Right cardiac atrium (tissue), 5 donors: ENCODE data around the gene MAP2K4. TPM values are rescaled to one million over a fixed set of nuclear protein-coding genes. Genes with fewer than 3 reads are reported as not detected.

ENCODE experiments used
- ATAC-seq, 2 donors: fragments of 200-7000 bp; cut with Tn5 transposase; one replicate each; pipeline versions ENCODE4 v1.8.0 to v1.9.1; 2020; ENCODE audit warnings: moderate library complexity in 2 of 2, mild to moderate bottlenecking in 1 of 2
- DNase-seq, 3 donors: peaks; one replicate each; pipeline ENCODE4 v3.0.0-alpha.2; 2020
- H3K27ac ChIP-seq: one replicate; pipeline ENCODE4 v1.5.1; 2013; ENCODE audit warnings: mild to moderate bottlenecking, low read length, control low read depth, moderate library complexity
- H3K27me3 ChIP-seq: one replicate; pipeline ENCODE4 v1.6.1; 2013; ENCODE audit not compliant: control insufficient read depth, insufficient read depth
- H3K4me1 ChIP-seq: one replicate; pipeline ENCODE4 v1.6.1; 2013; ENCODE audit warnings: low read length; ENCODE audit not compliant: control insufficient read depth, insufficient read depth
- H3K4me3 ChIP-seq: one replicate; pipeline ENCODE4 v1.5.1; 2013; ENCODE audit warnings: low read length, control low read depth
- H3K9me3 ChIP-seq: one replicate; pipeline ENCODE4 v1.6.1; 2013; ENCODE audit warnings: low read length; ENCODE audit not compliant: control insufficient read depth
- WGBS: extraction: QIAGEN DNeasy Blood & Tissue Kit; methylation state at CpG from one replicate; pipeline ENCODE4 v1.1.7; 2013; 5-methylcytosine and 5-hydroxymethylcytosine counted together
- intact Hi-C, 4 donors: fragments of 100-400 bp; cut with DNase I; formaldehyde crosslinking; loops; one replicate each; pipeline versions ENCODE4 v1.11.0 to v1.14.0; 2022 to 2023
- polyA plus RNA-seq: library from polyadenylated mRNA; stranded (reverse); fragments of 200-250 nt; gene quantifications from one replicate; pipeline ENCODE4 v1.2.3, GENCODE V29; 2013
- total RNA-seq, 4 donors: library from RNA; stranded (reverse); fragmentation: NEBNext Ultra II Directional; extraction: Animal tissue kit (Norgen Biotek cat#: 25700); gene quantifications; one replicate each; pipeline ENCODE4 v1.2.1, GENCODE V29; 2021
- donor health status: healthy with polysubstance abuse.
- donor health status: DM: no; HTN: yes; CAD: no.
- donor health status: DM: no; HTN: no; CAD: no.
- donor health status: DM: no; HTN: yes; CAD: no; lungs with severe emphysema.
- donor health status: DM: yes; HTN: yes; CAD: no.

The MAP2K4 gene
- total and polyA plus RNA-seq, 5 donors, result 11.5 to 34.4 (median 33.4) TPM

DNA sequence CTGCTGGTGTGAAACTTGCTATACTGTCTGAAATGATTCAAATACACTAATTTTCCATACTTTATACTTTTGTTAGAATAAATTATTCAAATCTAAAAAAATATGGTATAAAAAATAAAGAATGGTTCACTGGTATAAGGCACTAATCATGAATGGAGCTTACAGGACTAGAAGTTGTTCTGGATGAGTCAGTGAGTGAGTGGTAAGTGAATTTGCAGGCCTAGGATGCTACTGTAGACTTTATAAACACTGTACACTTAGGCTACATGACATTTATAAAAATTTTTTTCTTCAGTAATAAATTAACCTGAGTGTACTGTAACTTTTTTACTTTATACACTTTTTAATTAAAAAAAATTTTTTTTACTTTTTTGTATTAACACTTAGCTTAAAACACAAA lies 95.5 kb downstream of the MAP2K4 start:
- Histone ChIP-seq H3K9me3 (no peaks in the 10 kb centered on the region), H3K27me3 (no peaks in the 10 kb centered on the region), H3K4me1 (no peaks in the 10 kb centered on the region), H3K4me3 (no peak overlapping the region), H3K27ac (no peak overlapping the region)
- ATAC-seq (no peak), DNase-seq (no peak)
- intact Hi-C loops, result no loop called here

DNA sequence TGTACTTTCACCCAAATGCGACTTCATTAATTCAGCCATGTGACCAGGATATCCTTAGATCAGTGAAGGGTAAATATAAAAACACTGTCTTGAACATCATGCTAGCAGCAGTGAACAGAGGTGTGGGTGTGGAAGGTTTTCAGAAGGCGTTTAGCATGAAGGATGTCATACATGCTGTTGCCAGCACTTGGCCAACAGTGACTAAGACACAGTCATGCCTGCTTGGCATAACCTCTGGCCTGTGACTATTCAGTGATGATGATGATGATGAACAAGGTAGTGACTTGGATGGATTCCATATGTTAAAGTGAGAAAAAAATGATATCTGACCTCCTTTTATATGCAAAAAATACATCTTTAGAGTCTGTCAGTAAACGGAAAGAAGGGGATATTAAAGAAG lies 97.9 kb downstream of the MAP2K4 start:
- Histone ChIP-seq H3K9me3 (no peaks in the 10 kb centered on the region), H3K27ac (no peak overlapping the region), H3K4me3 (no peak overlapping the region), H3K4me1 (no peaks in the 10 kb centered on the region), H3K27me3 (no peaks in the 10 kb centered on the region)
- ATAC-seq, result no peak
- 96% methylated on average over 3 of the region's 3 CpGs for WGBS
- intact Hi-C loops, result no loop called here
- no peak for DNase-seq

GRCh38 chr17:12122075-12122474 lies 101.4 kb downstream of the MAP2K4 start:
- Histone ChIP-seq H3K4me1 (no peaks in the 10 kb centered on the region), H3K9me3 (no peaks in the 10 kb centered on the region), H3K27me3 (no peaks in the 10 kb centered on the region), H3K27ac (no peak overlapping the region), H3K4me3 (no peak overlapping the region)
- 60% methylated on average over 6 of the region's 6 CpGs for WGBS
- DNase-seq (no peak), ATAC-seq (no peak)
- intact Hi-C loops, result no loop called here

DNA sequence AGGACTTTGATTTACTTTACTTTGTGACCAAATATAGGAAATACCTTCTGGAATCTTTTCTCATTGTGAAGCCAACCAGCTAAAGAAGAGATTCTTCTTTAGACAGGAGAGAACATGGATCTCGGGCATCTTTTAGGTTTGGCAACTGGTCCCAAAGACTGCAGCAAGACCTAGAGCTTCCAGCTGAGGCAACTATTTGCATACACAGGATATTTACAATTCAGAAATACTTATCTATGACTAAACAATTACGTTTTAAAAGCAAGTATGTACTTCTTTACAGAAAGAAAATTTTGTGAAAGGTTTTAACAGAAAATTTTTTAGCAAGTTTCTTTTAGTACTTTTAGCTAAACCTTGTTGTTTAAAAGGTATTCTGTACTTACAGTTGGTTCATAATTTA lies 106.5 kb downstream of the MAP2K4 start:
- DNase-seq (no peak), ATAC-seq (no peak)
- Histone ChIP-seq H3K4me3 (no peak overlapping the region), H3K27ac (no peak overlapping the region), H3K4me1 (no peaks in the 10 kb centered on the region), H3K9me3 (no peaks in the 10 kb centered on the region), H3K27me3 (no peaks in the 10 kb centered on the region)
- 86% methylated on average over 2 of the region's 2 CpGs for WGBS
- intact Hi-C loops, result no loop called here

DNA sequence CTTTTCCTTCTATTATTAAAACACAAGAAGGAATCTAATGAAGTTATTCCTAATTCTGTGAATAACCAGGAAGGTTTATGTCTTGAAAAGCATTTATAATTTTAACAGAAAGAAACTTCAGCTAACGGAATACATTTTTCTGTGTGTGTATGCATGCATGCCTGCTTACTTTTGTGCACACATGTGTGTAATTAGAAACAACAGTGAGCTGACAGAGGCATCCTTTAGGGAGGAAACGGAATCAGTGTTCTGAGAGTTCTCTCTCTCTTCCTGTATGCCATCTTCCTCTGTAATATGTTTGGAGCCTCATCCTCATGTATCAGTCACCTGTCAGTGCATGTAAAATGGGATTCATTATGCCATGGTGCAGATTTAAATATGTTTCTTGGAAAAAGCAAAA lies 107.0 kb downstream of the MAP2K4 start:
- ATAC-seq, result no peak
- no peaks in the 10 kb centered on the region for H3K9me3 ChIP-seq
- no peaks in the 10 kb centered on the region for H3K4me1 ChIP-seq
- DNase-seq, result no peak
- no peak overlapping the region for H3K4me3 ChIP-seq
- no peaks in the 10 kb centered on the region for H3K27me3 ChIP-seq
- intact Hi-C loops, result no loop called here
- WGBS, result 73% methylated on average over 2 of the region's 2 CpGs
- H3K27ac ChIP-seq, result no peak overlapping the region

DNA sequence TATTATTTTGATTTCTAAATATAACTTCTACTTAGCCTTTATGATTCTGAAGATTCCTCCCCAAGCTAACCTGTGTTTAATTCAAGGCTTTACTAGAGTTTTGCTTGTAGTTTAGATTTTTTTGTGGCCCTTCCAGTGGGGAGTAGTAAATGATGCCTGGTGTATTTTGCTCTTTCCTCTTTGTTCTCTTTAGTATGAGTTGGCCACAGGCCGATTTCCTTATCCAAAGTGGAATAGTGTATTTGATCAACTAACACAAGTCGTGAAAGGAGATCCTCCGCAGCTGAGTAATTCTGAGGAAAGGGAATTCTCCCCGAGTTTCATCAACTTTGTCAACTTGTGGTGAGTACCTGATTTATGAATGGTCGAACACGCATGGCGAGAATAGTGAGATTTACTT lies 108.3 kb downstream of the MAP2K4 start:
- 96% methylated on average over 7 of the region's 7 CpGs for WGBS
- H3K9me3 ChIP-seq, result no peaks in the 10 kb centered on the region
- no peaks in the 10 kb centered on the region for H3K4me1 ChIP-seq
- ATAC-seq (no peak), DNase-seq (no peak)
- no peak overlapping the region for H3K4me3 ChIP-seq
- no peak overlapping the region for H3K27ac ChIP-seq
- intact Hi-C loops, result no loop called here
- no peaks in the 10 kb centered on the region for H3K27me3 ChIP-seq

- Histone ChIP-seq H3K4me3 (no peak overlapping the region), H3K4me1 (no peaks in the 10 kb centered on the region), H3K27ac (no peak overlapping the region), H3K27me3 (no peaks in the 10 kb centered on the region), H3K9me3 (no peaks in the 10 kb centered on the region)
- peak in 1 of 3 donors; percentile 13 for DNase-seq
- intact Hi-C loops, result no loop called here
- no peak for ATAC-seq
- 83% methylated on average over 6 of the region's 6 CpGs for WGBS
Measured at GRCh38 chr17:12133183-12133582, 112.5 kb downstream of the MAP2K4 start.

GRCh38 chr17:12134101-12134500 lies 113.4 kb downstream of the MAP2K4 start:
- Histone ChIP-seq H3K27ac (no peak overlapping the region), H3K27me3 (no peaks in the 10 kb centered on the region), H3K4me1 (no peaks in the 10 kb centered on the region), H3K4me3 (no peak overlapping the region), H3K9me3 (no peaks in the 10 kb centered on the region)
- no peak for DNase-seq
- intact Hi-C loops, result no loop called here
- no peak for ATAC-seq
- 72% methylated on average over 3 of the region's 3 CpGs for WGBS

DNA sequence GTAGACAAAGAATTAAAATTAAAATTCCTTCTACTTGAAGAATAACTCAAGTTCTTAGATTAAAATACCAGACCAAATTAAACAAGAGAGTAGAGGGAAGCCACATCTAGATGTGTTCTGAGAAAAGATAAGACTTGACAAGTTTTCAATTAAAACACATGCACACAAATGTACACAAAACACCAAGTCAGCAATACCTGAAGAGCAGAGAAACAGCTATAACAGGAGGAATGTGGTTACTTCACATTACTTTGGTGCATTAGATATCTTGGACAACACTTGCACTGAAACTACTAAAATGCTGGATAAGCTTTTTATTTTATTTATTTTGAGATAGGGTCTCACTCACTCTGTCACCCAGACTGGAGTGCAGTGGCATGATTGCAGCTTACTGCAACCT lies 113.9 kb downstream of the MAP2K4 start:
- DNase-seq (no peak), ATAC-seq (no peak)
- no peaks in the 10 kb centered on the region for H3K27me3 ChIP-seq
- no peak overlapping the region for H3K4me3 ChIP-seq
- H3K27ac ChIP-seq, result no peak overlapping the region
- no peaks in the 10 kb centered on the region for H3K4me1 ChIP-seq
- intact Hi-C loops, result no loop called here
- no peaks in the 10 kb centered on the region for H3K9me3 ChIP-seq

GRCh38 chr17:12136243-12136642 lies 115.6 kb downstream of the MAP2K4 start:
- H3K27me3 ChIP-seq, result no peaks in the 10 kb centered on the region
- WGBS, result 99% methylated on average over 1 of the region's 1 CpG
- ATAC-seq, result no peak

GRCh38 chr17:12136646-12137045 lies 116.0 kb downstream of the MAP2K4 start:
- no peaks in the 10 kb centered on the region for H3K9me3 ChIP-seq
- ATAC-seq (no peak), DNase-seq (no peak)
- no peaks in the 10 kb centered on the region for H3K27me3 ChIP-seq
- intact Hi-C loops, result no loop called here
- no peak overlapping the region for H3K4me3 ChIP-seq
- no peaks in the 10 kb centered on the region for H3K4me1 ChIP-seq
- H3K27ac ChIP-seq, result no peak overlapping the region

More at GRCh38 chr17:12136243-12136642, 115.6 kb downstream of the MAP2K4 start:
- no peak for DNase-seq
- no peaks in the 10 kb centered on the region for H3K4me1 ChIP-seq
- H3K27ac ChIP-seq, result no peak overlapping the region
- no peak overlapping the region for H3K4me3 ChIP-seq
- H3K9me3 ChIP-seq, result no peaks in the 10 kb centered on the region
- intact Hi-C loops, result no loop called here

DNA sequence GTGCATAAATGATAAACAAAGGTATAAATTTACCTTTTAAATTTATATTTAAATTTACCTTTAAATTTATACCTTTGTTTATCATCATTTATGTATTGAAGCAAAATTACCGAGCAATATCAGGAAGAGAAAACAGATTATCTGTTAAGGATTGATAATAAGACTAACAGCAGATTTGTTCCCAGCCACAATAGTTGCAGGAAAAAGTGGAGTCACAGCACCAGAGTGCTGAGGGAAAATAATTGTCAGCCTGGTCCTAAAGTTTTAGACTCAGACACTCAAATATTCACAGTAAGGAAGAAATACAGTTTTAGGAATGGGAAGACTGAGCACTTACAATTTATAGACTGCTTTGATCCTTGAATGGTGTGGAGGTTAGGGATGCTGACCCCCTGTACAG lies 117.2 kb downstream of the MAP2K4 start:
- Histone ChIP-seq H3K4me1 (no peaks in the 10 kb centered on the region), H3K27me3 (no peaks in the 10 kb centered on the region), H3K9me3 (no peaks in the 10 kb centered on the region), H3K4me3 (no peak overlapping the region), H3K27ac (no peak overlapping the region)
- DNase-seq (no peak), ATAC-seq (no peak)
- WGBS, result 97% methylated on average over 1 of the region's 1 CpG
- intact Hi-C loops, result no loop called here
